ENCODE data around the gene QSOX2. TPM values are rescaled to one million over a fixed set of nuclear protein-coding genes. Genes with fewer than 3 reads are reported as not detected.

The QSOX2 gene
- polyA plus RNA-seq, 1 experiment = 14.7 TPM

DNA sequence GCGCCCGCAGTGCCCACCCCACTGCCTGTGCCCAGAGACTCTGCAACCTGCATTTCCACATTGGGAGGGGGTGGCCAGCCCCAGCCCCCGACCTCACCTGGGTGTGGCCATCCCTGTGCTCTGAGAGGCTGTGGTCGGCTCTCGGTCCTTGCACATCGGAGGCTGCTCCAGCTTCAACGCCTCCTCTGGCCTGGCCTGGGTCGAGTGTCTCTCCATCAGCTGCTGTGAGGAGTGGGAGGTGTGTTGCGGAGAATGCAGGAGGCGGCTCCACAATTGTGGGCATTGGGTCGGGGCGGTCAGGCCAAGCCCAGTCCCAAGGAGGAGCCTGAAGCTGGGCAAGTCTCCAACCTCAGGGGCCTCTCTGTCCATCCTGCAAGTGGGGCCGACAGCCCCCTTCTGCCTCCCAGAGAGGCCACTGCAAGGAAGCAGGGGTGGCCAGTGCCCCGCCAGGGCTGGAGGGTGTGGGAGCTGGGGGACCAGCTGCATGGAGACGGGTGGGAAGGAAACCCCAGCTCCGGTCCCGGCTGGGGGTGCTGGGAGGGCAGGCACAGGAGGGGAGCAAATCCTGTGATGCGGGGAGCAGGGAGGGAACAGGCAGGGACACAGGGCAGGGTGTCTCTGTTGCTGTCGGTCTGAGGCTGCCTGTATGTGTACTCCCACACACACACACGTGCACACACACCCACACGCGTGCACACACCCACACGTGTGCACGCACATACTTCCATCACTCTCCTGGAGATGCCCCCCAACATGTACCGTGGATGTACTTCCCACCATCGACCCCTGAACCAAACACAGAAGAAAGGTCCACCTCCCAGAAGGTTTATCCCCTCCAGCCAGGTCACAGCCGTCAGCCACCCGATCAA lies 29.4 kb upstream of the QSOX2 start:
- Histone ChIP-seq H3K4me3 (ENCODE audit: low read depth, low read length) (no peak overlapping the region), H3K27me3 (ENCODE audit: control insufficient read depth, insufficient read depth, low read length) (peaks cover 50% of the 10 kb centered on the region), H3K27ac (ENCODE audit: low read depth, low read length) (no peak overlapping the region), H3K9me3 (ENCODE audit: control insufficient read depth, insufficient read depth, low read length) (peaks cover 10% of the 10 kb centered on the region)
- TF ChIP-seq, protein P1, sequence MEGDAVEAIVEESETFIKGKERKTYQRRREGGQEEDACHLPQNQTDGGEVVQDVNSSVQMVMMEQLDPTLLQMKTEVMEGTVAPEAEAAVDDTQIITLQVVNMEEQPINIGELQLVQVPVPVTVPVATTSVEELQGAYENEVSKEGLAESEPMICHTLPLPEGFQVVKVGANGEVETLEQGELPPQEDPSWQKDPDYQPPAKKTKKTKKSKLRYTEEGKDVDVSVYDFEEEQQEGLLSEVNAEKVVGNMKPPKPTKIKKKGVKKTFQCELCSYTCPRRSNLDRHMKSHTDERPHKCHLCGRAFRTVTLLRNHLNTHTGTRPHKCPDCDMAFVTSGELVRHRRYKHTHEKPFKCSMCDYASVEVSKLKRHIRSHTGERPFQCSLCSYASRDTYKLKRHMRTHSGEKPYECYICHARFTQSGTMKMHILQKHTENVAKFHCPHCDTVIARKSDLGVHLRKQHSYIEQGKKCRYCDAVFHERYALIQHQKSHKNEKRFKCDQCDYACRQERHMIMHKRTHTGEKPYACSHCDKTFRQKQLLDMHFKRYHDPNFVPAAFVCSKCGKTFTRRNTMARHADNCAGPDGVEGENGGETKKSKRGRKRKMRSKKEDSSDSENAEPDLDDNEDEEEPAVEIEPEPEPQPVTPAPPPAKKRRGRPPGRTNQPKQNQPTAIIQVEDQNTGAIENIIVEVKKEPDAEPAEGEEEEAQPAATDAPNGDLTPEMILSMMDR (IDR thresholded peaks at IDR 0.05; ENCODE audit: low read depth, low read length) = no peak
- no peak for DNase-seq (ENCODE audit: low read depth, low spot score)
- POLR2A ChIA-PET = no interaction called here
- CTCF ChIA-PET = interaction anchor here (0.6 kb wide), 1 partner anchor 478 kb away, joined by 4 read pairs; no protein-coding TSS in a partner anchor

DNA sequence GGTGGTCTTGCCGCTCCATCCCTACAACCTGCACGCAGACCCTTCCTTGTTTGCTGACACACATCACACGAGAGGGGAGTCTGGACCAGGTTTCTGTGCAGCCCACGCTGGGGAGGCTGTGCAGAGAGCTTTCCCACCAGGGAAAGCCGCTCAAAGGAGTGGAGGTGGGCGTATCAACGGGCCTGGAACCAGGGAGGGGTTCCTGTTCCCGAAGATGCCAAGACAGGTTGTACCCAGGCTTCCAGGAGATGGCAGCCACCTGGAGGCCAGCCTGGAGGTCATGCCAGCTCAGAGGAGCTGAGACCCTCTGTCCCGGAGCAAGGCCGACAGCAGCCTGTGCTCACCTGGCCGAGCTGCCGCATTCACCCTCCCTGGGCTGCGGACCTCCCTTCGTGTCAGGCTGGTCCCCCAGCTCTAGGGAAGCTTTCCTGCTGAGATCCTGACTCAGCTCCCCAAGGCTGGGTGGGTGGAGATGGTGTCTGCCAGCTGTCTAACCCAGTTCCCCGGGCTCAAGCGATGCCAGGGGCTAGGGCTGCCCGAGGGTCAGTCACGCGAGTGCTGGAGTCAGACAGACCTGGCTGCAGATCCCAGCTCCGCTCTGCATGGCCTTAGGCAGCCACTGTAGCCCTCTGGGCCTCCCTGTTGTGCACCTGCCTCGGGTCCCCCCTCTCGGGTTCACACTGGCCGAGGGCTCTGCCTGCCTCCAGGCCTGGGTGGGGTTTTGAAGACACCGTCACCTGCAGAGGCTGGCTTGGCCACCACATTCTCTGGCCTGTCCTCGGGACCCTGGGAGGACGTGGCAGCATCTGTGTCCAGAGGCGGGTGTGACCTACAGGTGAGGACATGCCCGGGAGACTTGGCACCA lies 28.5 kb upstream of the QSOX2 start:
- Histone ChIP-seq H3K27ac (ENCODE audit: low read depth, low read length) (no peak overlapping the region), H3K27me3 (ENCODE audit: control insufficient read depth, insufficient read depth, low read length) (peaks cover 45% of the 10 kb centered on the region), H3K4me3 (ENCODE audit: low read depth, low read length) (no peak overlapping the region), H3K9me3 (ENCODE audit: control insufficient read depth, insufficient read depth, low read length) (peaks cover under 1% of the 10 kb centered on the region)
- ChIA-PET POLR2A (no interaction called here), CTCF (no interaction called here)
- DNase-seq (ENCODE audit: low read depth, low spot score) = no peak
- TF ChIP-seq, protein P1 (IDR thresholded peaks at IDR 0.05; ENCODE audit: low read depth, low read length) = no peak

- no peak for DNase-seq (ENCODE audit: low read depth, low spot score)
- Histone ChIP-seq H3K27me3 (ENCODE audit: control insufficient read depth, insufficient read depth, low read length) (peaks cover 42% of the 10 kb centered on the region), H3K4me3 (ENCODE audit: low read depth, low read length) (no peak overlapping the region), H3K27ac (ENCODE audit: low read depth, low read length) (no peak overlapping the region), H3K9me3 (ENCODE audit: control insufficient read depth, insufficient read depth, low read length) (no peaks in the 10 kb centered on the region; the same call in none of the 2 replicates)
- CTCF ChIA-PET = interaction anchor here (1.1 kb wide), 1 partner anchor 11 kb away, joined by 4 read pairs; no protein-coding TSS in a partner anchor
- TF ChIP-seq, protein P1 (IDR thresholded peaks at IDR 0.05; ENCODE audit: low read depth, low read length) = no peak
- POLR2A ChIA-PET = no interaction called here
Measured at GRCh38 chr9:136273244-136273865, 27.7 kb upstream of the QSOX2 start.

GRCh38 chr9:136270173-136270705 lies 24.6 kb upstream of the QSOX2 start:
- DNase-seq (ENCODE audit: low read depth, low spot score) = no peak
- Histone ChIP-seq H3K9me3 (ENCODE audit: control insufficient read depth, insufficient read depth, low read length) (no peaks in the 10 kb centered on the region; the same call in none of the 2 replicates), H3K27ac (ENCODE audit: low read depth, low read length) (no peak overlapping the region), H3K4me3 (ENCODE audit: low read depth, low read length) (no peak overlapping the region), H3K27me3 (ENCODE audit: control insufficient read depth, insufficient read depth, low read length) (peaks cover 34% of the 10 kb centered on the region)
- TF ChIP-seq, protein P1 (IDR thresholded peaks at IDR 0.05; ENCODE audit: low read depth, low read length) = no peak
- CTCF ChIA-PET = no interaction called here
- POLR2A ChIA-PET = no interaction called here

Measured in AG04450 (cell line).